GM12878 (cell line): ENCODE results near the gene NAB1. TPM values are rescaled to one million over a fixed set of nuclear protein-coding genes. Genes with fewer than 3 reads are reported as not detected.

Experiments used
- ATAC-seq: fragments of 200-7000 bp; cut with Tn5 transposase; 3 replicates; pipeline ENCODE4 v1.9.1; 2020; ENCODE audit warnings: mild to moderate bottlenecking, moderate library complexity
- BruUV-seq: library from RNA; stranded (reverse); fragments of 400-500 nt; replicated peaks from 2 replicates; lab custom pipeline; 2021; lab: Mats Ljungman, UMichigan
- CTCF ChIA-PET: fragments of 300-600 bp; sonication (Branson Sonifier 250); formaldehyde crosslinking; extraction: SDS; loops from one replicate; lab custom pipeline; 2021; ENCODE audit warnings: inconsistent platforms; lab: Yijun Ruan, JAX
- POLR2A ChIA-PET: fragments of 350-600 bp; formaldehyde crosslinking; extraction: SDS; loops from one replicate; lab custom pipeline; 2021; ENCODE audit warnings: inconsistent platforms; lab: Charles Lee
- RAD21 ChIA-PET: fragments of 300-600 bp; sonication (Branson Sonifier 250); formaldehyde crosslinking; loops from one replicate; lab custom pipeline; 2023; ENCODE audit warnings: antibody characterized with exemption; ENCODE audit not compliant: unreplicated experiment; lab: Charles Lee
- SMC1A ChIA-PET: fragments of 300-600 bp; sonication (Branson Sonifier 250); formaldehyde crosslinking; loops from one replicate; lab custom pipeline; 2023; ENCODE audit not compliant: unreplicated experiment, uncharacterized antibody; lab: Charles Lee
- DNase-seq: peaks from one replicate; pipeline ENCODE4 v3.0.0-alpha.2; 2011; ENCODE audit warnings: low read depth, low spot score
- FAIRE-seq: peaks from 3 replicates; lab custom pipeline; 2011; peaks lifted over from hg19 to GRCh38; lab: Jason Lieb, UNC
- H2AFZ ChIP-seq: 2 replicates; pipeline ENCODE4 v1.6.0; 2011; ENCODE audit warnings: low read depth, low read length, control low read depth; ENCODE audit not compliant: control insufficient read depth
- H3K27ac ChIP-seq: 2 replicates; pipeline ENCODE4 v1.5.1; 2011; ENCODE audit warnings: control low read depth; ENCODE audit not compliant: control insufficient read depth, insufficient read depth
- H3K27me3 ChIP-seq, 2 experiments: replicated peaks in 1 of 2; 2 replicates each; pipeline versions ENCODE4 v1.6.0 to v1.6.1; 2011; ENCODE audit warnings: low read length in 1 of 2; ENCODE audit not compliant: control insufficient read depth in 2 of 2, insufficient read depth in 2 of 2
- H3K36me3 ChIP-seq, 2 experiments: 2 replicates each; pipeline ENCODE4 v1.5.1; 2011; ENCODE audit warnings: low read length in 1 of 2; ENCODE audit not compliant: control insufficient read depth in 2 of 2, insufficient read depth in 2 of 2
- H3K4me1 ChIP-seq: 2 replicates; pipeline ENCODE4 v1.6.1; 2011; ENCODE audit warnings: mild to moderate bottlenecking, low read length, moderate library complexity, mixed read lengths; ENCODE audit not compliant: control insufficient read depth, insufficient read depth
- H3K4me2 ChIP-seq: 2 replicates; pipeline ENCODE4 v1.6.0; 2011; ENCODE audit warnings: control low read depth; ENCODE audit not compliant: control insufficient read depth, insufficient read depth
- H3K4me3 ChIP-seq: fragments of 200-600 bp; sonication (generic); 2 replicates; pipeline ENCODE4 v1.5.1; 2016
- H3K79me2 ChIP-seq: 2 replicates; pipeline ENCODE4 v1.6.0; 2011; ENCODE audit warnings: low read length; ENCODE audit not compliant: control insufficient read depth, insufficient read depth
- H3K9ac ChIP-seq: 2 replicates; pipeline ENCODE4 v1.8.0; 2011; ENCODE audit warnings: low read length, control low read depth, mixed read lengths; ENCODE audit not compliant: control insufficient read depth, insufficient read depth
- H3K9me3 ChIP-seq: replicated peaks from 3 replicates; pipeline ENCODE4 v1.5.1; 2011; ENCODE audit warnings: mild to moderate bottlenecking, low read length; ENCODE audit not compliant: control insufficient read depth, insufficient read depth
- H4K20me1 ChIP-seq: 2 replicates; pipeline ENCODE4 v1.6.0; 2011; ENCODE audit not compliant: control insufficient read depth, insufficient read depth
- CBX3 ChIP-seq: fragments of 200-600 bp; sonication (generic); IDR thresholded peaks from 2 replicates; pipeline ENCODE4 v1.6.1; 2016; ENCODE audit warnings: low read depth, borderline replicate concordance
- CREB1 ChIP-seq: IDR thresholded peaks from 2 replicates; pipeline ENCODE4 v1.6.1; 2012; ENCODE audit warnings: low read depth, mild to moderate bottlenecking, inconsistent platforms
- IKZF2 ChIP-seq, 2 experiments: fragments of 450-650 bp; IDR thresholded peaks; 2 replicates each; pipeline ENCODE4 v1.6.1; 2017; ENCODE audit warnings: mild to moderate bottlenecking in 2 of 2, moderate library complexity in 2 of 2
- IRF5 ChIP-seq: fragments of 450-650 bp; IDR thresholded peaks from 2 replicates; pipeline ENCODE4 v1.6.1; 2017; ENCODE audit warnings: borderline replicate concordance
- MLLT1 ChIP-seq: fragments of 450-650 bp; IDR thresholded peaks from 2 replicates; pipeline ENCODE4 v1.6.1; 2016; ENCODE audit warnings: mild to moderate bottlenecking
- NFYA ChIP-seq: IDR thresholded peaks from 2 replicates; pipeline ENCODE4 v1.6.1; 2011; ENCODE audit warnings: low read depth, mild to moderate bottlenecking, low read length, improper control_type of control experiment, borderline replicate concordance
- NFYB ChIP-seq: IDR thresholded peaks from 2 replicates; pipeline ENCODE4 v1.6.1; 2011; ENCODE audit warnings: low read depth, mild to moderate bottlenecking, low read length, improper control_type of control experiment, moderate library complexity; ENCODE audit not compliant: insufficient read depth
- POLR2AphosphoS5 ChIP-seq: IDR thresholded peaks from 2 replicates; pipeline ENCODE4 v1.6.1; 2011; ENCODE audit warnings: mild to moderate bottlenecking, low read length, inconsistent platforms
- POU2F2 ChIP-seq: IDR thresholded peaks from 3 replicates; pipeline ENCODE4 v1.6.1; 2011; ENCODE audit warnings: low read depth, mild to moderate bottlenecking, low read length, borderline replicate concordance
- RAD21 ChIP-seq: IDR thresholded peaks from 2 replicates; pipeline ENCODE4 v1.6.1; 2011; ENCODE audit warnings: mild to moderate bottlenecking, low read depth, low read length, moderate library complexity; ENCODE audit not compliant: insufficient read depth
- RB1 ChIP-seq: fragments of 450-650 bp; formaldehyde crosslinking; IDR thresholded peaks from 2 replicates; pipeline ENCODE4 v1.6.1; 2017; ENCODE audit warnings: mild to moderate bottlenecking, borderline replicate concordance
- RBBP5 ChIP-seq: fragments of 200-600 bp; sonication (generic); conservative IDR thresholded peaks from 2 replicates; pipeline ENCODE4 v1.6.1; 2016
- RFX5 ChIP-seq: IDR thresholded peaks from 2 replicates; pipeline ENCODE4 v1.6.1; 2011; ENCODE audit warnings: low read depth, low read length, improper control_type of control experiment
- SMAD1 ChIP-seq: fragments of 450-650 bp; IDR thresholded peaks from 2 replicates; pipeline ENCODE4 v1.6.1; 2018; ENCODE audit warnings: mild to moderate bottlenecking, low read depth; ENCODE audit not compliant: partially characterized antibody
- TAF1 ChIP-seq: IDR thresholded peaks from 2 replicates; pipeline ENCODE4 v1.6.1; 2011; ENCODE audit warnings: mild to moderate bottlenecking, low read depth, low read length, borderline replicate concordance
- YY1 ChIP-seq: IDR thresholded peaks from 2 replicates; pipeline ENCODE4 v1.6.1; 2011; ENCODE audit warnings: low read depth, mild to moderate bottlenecking, low read length
- ZNF207 ChIP-seq: fragments of 450-650 bp; IDR thresholded peaks from 2 replicates; pipeline ENCODE4 v1.6.1; 2014; ENCODE audit warnings: antibody characterized with exemption, mild to moderate bottlenecking, borderline replicate concordance
- ZNF24 ChIP-seq: fragments of 450-650 bp; IDR thresholded peaks from 2 replicates; pipeline ENCODE4 v1.6.1; 2017; ENCODE audit warnings: antibody characterized with exemption, mild to moderate bottlenecking
- WGBS: methylation state at CpG from one replicate; pipeline ENCODE4 v1.1.6; 2016; ENCODE audit warnings: low lambda C conversion rate; ENCODE audit not compliant: insufficient replicate concordance, insufficient coverage; ENCODE audit errors: missing lambda C conversion rate; 5-methylcytosine and 5-hydroxymethylcytosine counted together
- in situ Hi-C: fragments of 300-500 bp; cut with MboI; formaldehyde crosslinking; loops from 9 replicates; pipeline ENCODE4 v1.14.3; 2018; ENCODE audit warnings: mixed read lengths
- intact Hi-C: fragments of 100-400 bp; cut with micrococcal nuclease; formaldehyde crosslinking; loops from one replicate; pipeline ENCODE4 v1.14.2; 2022; ENCODE audit not compliant: unreplicated experiment
- polyA plus RNA-seq, 11 experiments: library from polyadenylated mRNA; depleted of rRNA in 4 of 11; unstranded in 6 of 11; stranded (reverse) in 5 of 11; fragments of >200 nt; fragmentation: Nextera tagmentation in 4 of 11; fragmentation: Illumina TruSeq in 1 of 11; extraction: Ambion mirVana in 4 of 11; extraction: Trizol in 1 of 11; gene quantifications; 1 replicate in 1 of 11; 2 replicates in 10 of 11; pipeline versions ENCODE4 v1.2.1 to v1.2.3, GENCODE V29; 2011 to 2016; ENCODE audit warnings: inconsistent platforms in 2 of 11, missing spikeins in 2 of 11, low read depth in 1 of 11
- total RNA-seq, 4 experiments: library from RNA; depleted of rRNA in 3 of 4; stranded (reverse); fragments of >200 nt in 3 of 4; fragmentation: Illumina TruSeq in 1 of 4; extraction: Trizol in 1 of 4; gene quantifications; 2 replicates each; pipeline versions ENCODE4 v1.2.1 to v1.2.3, GENCODE V29; 2013 to 2021
- TF ChIP-seq, protein P1 (sequence below): fragments of 450-650 bp; IDR thresholded peaks from 2 replicates; pipeline ENCODE4 v1.6.1; 2017; ENCODE audit warnings: mild to moderate bottlenecking

The NAB1 gene
- total and polyA plus RNA-seq, 10 of the 15 experiments (the other 5 are each of a cell fraction or from before 2014, with no cell fraction given): 4.5 to 39.6 (median 23.0) TPM

DNA sequence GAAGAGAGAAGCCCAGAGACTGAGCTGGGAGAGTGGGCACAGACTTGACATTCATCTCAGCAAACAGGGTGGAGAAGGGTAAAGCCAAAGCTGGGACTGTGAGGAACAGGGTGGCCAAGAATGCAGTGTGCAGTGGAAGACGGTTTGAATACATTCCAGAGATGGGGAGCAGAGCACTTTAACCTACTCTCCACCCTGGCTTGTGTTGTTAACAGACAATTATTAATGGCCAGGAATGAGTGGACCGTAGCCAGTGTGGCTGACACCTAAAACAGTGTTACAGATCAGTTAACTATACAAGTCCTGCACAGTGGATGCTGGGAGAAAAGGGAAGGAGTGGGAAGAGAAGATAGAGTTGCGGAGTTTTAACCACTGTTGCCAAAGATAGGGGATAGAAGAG is 7.4 kb upstream of the NAB1 start (continued):
- TF ChIP-seq, protein P1, sequence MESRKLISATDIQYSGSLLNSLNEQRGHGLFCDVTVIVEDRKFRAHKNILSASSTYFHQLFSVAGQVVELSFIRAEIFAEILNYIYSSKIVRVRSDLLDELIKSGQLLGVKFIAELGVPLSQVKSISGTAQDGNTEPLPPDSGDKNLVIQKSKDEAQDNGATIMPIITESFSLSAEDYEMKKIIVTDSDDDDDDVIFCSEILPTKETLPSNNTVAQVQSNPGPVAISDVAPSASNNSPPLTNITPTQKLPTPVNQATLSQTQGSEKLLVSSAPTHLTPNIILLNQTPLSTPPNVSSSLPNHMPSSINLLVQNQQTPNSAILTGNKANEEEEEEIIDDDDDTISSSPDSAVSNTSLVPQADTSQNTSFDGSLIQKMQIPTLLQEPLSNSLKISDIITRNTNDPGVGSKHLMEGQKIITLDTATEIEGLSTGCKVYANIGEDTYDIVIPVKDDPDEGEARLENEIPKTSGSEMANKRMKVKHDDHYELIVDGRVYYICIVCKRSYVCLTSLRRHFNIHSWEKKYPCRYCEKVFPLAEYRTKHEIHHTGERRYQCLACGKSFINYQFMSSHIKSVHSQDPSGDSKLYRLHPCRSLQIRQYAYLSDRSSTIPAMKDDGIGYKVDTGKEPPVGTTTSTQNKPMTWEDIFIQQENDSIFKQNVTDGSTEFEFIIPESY: no peak
- TF ChIP-seq, all 136 proteins: peak for 0

DNA sequence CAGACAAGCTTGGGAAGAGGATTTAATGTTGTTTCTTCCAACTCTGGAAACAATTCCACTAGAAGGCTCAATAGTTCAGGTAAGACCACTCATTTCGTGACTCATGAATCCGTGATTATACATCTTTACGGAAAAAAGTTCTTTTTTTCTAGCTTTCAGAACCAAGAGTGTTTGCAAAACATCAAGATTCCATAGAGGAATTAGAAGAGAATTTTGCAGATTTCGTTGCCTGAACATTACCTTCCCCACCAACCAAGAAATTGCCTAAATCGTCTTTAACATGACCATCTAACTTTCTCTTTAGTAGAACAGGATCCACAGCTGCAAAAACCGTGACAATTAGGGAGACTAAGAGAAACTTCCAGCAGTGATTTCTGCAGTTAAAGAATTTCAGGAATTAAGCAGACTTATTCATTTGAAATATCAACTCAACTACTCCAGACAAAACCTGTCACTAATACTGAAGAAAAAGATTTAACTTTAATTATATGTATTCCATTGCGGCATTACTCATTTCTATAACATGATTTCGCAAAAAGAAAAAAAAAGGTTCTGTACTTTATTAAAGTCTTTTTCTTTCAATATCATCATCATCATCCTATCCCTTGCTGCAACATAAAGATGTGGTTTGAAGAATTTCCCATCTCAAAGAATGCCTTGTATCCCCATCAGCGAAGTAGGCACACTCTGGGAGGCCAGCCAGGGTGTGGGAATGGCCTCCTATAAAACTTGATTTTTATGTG is 1.9 kb upstream of the NAB1 start:
- Histone ChIP-seq H3K4me1 (no peaks in the 10 kb centered on the region), H3K27ac (no peak overlapping the region), H3K9me3 (no peaks in the 10 kb centered on the region), H3K9ac (no peak overlapping the region), H3K36me3 (no peaks in the 10 kb centered on the region), H3K4me3 (no peak overlapping the region), H3K27me3 (no peaks in the 10 kb centered on the region), H3K4me2 (no peak overlapping the region), H3K79me2 (peaks cover 29% of the 10 kb centered on the region), H4K20me1 (no peaks in the 10 kb centered on the region), H2AFZ (no peak overlapping the region)
- SMC1A ChIA-PET: interaction anchor here (0.7 to 7.5 kb wide), 15 partner anchors 12 to 403 kb away, joined by 3 to 70 read pairs (median 4); partner anchors contain the start of gene NEMP2
- no peak for DNase-seq
- no TSS peak for BruUV-seq
- CTCF ChIA-PET: interaction anchor here (1.0 to 3.4 kb wide), 4 partner anchors 10 to 200 kb away, joined by 3 to 18 read pairs (median 9); no protein-coding TSS in a partner anchor
- ATAC-seq: no peak
- POLR2A ChIA-PET: interaction anchor here (0.6 to 1.1 kb wide), 9 partner anchors 9 to 305 kb away, joined by 3 to 5 read pairs (median 4); no protein-coding TSS in a partner anchor
- RAD21 ChIA-PET: interaction anchor here (1.0 to 2.9 kb wide), 5 partner anchors 12 to 214 kb away, joined by 3 to 19 read pairs (median 3); partner anchors contain the start of gene NEMP2
- in situ Hi-C loops: no loop called here
- intact Hi-C loops: no loop called here
- FAIRE-seq: no peak
- WGBS: 80% methylated on average over 9 of the region's 9 CpGs
- TF ChIP-seq YY1 (no peak), POLR2AphosphoS5 (no peak), SMAD1 (no peak), POU2F2 (no peak), IRF5 (no peak), RFX5 (no peak), MLLT1 (no peak), TAF1 (no peak), CREB1 (no peak), CBX3 (no peak), RBBP5 (no peak), NFYA (no peak), ZNF207 (no peak), RB1 (no peak), NFYB (no peak), ZNF24 (no peak), IKZF2 (IDR thresholded peaks at IDR 0.05) (no peak), RAD21 (no peak)
